ENCODE data around the gene TMEM234.

The TMEM234 gene

DNA sequence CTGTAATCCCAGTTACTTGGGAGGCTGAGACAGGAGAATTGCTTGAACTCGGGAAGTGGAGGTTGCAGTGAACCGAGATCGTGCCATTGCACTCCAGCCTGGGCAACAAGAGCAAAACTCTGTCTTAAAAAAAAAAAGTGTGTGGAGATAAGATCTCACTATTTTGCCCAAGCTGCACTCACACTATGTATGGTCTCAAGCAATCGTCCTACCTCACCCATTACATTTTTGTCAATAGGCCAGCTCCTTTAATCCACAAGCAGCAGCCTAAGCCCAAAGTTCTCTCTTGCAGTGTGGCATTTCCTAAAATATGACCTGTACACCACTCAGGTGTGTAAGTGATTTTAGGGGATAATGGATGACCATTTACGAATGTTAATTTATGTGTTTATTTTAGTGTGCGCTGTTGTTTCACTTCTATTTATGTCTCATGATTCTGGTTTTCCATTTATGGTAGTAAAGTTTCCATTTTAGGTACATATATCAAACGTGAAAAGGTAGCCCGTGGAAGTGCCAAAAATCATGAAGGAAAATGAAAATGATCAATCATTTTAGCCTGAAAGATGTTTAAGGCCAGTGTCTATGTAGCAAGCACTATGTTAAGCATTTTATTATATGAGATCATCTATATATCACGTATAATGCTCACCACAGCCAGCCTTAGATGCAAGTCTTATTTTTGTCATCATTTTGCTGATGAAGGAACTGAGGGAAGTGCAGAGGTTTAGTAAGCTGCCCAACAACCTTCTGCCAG is 34.5 kb upstream of the TMEM234 start:
- DNase-seq (ENCODE audit: extremely low read depth, low read depth): no peak
- TF ChIP-seq, protein P1, sequence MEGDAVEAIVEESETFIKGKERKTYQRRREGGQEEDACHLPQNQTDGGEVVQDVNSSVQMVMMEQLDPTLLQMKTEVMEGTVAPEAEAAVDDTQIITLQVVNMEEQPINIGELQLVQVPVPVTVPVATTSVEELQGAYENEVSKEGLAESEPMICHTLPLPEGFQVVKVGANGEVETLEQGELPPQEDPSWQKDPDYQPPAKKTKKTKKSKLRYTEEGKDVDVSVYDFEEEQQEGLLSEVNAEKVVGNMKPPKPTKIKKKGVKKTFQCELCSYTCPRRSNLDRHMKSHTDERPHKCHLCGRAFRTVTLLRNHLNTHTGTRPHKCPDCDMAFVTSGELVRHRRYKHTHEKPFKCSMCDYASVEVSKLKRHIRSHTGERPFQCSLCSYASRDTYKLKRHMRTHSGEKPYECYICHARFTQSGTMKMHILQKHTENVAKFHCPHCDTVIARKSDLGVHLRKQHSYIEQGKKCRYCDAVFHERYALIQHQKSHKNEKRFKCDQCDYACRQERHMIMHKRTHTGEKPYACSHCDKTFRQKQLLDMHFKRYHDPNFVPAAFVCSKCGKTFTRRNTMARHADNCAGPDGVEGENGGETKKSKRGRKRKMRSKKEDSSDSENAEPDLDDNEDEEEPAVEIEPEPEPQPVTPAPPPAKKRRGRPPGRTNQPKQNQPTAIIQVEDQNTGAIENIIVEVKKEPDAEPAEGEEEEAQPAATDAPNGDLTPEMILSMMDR (IDR thresholded peaks at IDR 0.05; ENCODE audit: low read depth, low read length, missing control alignments): no peak
- H3K4me3 ChIP-seq (replicated peaks; ENCODE audit: low read depth, low read length): no peak overlapping the region

DNA sequence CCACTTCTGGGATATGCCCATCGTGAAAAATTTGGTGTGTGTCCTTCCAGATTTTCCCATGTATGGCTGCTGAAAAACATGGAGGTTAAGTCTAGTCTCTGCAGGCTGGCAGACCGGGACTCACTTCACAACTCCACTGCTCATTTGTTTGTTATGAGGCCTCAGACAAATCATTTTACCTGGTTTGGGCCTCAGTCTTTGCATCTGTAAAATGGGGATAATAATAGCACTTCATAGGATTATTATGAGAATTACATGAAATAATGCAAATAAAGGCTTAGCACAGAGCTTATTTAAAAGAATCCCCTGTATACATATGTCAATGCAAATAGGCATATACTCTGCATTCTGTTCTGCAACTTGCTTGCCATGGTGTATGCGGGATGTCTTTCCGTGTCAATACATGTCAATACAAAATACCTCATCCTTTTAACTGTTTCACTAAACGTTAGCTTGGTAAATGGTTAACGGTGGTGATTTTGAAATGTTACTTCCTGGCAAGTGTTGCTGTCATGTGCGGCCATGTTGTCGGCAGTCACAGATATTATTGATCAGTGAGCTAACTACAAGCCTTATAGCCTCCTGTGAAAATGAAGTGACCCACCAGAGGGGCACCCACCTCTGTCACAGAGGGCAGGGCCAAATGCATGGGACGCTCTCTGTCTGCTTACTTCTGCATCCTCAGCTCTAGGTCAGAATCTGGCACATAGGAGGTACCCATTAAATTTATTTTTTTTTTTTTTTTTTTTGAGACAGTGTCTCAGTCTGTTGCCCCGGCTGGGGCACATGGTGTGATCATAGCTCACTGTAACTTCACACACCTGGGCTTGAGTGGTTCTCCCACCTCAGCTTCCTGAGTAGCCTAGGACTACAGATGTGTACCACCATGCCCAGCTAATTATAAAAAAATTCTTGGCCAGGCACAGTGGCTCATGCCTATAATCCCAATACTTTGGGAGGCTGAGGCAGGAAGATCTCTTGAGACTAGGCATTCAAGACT is 33.2 kb upstream of the TMEM234 start:
- no peak for DNase-seq (ENCODE audit: extremely low read depth, low read depth)
- no peak overlapping the region for H3K4me3 ChIP-seq (replicated peaks; ENCODE audit: low read depth, low read length)
- TF ChIP-seq, protein P1 (IDR thresholded peaks at IDR 0.05; ENCODE audit: low read depth, low read length, missing control alignments): no peak

DNA sequence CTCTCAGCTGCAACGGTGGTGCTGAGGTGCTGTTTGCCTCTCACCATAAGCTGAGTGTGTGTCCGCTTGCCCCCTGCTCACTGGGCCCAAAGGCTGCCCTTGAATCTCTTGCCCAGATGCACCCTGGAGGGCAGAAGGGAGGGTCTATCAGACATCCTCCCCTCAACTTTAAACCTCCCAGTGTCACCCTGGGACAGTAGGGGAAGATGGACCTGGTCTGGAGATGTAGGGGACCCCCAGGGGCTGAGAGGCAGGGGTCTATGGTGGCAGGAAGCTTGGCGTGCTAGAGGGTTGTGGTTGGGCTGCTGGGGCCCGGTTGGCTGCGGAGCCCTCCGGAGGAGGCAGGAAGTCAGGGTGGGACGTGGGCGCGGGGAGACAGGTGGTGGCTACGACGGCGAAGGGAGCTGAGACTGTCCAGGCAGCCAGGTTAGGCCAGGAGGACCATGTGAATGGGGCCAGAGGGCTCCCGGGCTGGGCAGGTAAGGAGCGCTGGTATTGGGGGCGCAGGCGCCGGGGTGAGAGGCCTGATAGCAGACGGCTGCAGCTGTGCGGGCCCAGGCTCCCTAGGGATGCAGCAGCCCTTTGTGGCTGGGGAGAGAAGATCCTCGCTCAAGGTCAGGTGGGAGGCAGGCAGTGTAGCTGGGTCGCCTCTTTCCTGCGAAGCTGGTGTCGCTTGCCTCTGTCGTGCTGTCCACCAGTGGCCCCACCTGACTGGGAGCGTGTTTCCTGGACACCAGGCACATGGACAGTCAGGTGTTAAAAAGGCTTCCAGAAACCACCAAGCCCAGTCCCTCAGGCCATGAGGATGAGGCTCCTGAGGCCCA is 29.0 kb upstream of the TMEM234 start, which contains the start of gene LCK:
Gene LCK (plus strand): TSS at position 373 of the 824 bp plus-strand sequence. CDS start 23,065 bp downstream, outside the sequence.
- no peak for DNase-seq (ENCODE audit: extremely low read depth, low read depth)
- H3K4me3 ChIP-seq (replicated peaks; ENCODE audit: low read depth, low read length): no peak within 1 kb of the TSS
- TF ChIP-seq, protein P1 (IDR thresholded peaks at IDR 0.05; ENCODE audit: low read depth, low read length, missing control alignments): no peak

DNA sequence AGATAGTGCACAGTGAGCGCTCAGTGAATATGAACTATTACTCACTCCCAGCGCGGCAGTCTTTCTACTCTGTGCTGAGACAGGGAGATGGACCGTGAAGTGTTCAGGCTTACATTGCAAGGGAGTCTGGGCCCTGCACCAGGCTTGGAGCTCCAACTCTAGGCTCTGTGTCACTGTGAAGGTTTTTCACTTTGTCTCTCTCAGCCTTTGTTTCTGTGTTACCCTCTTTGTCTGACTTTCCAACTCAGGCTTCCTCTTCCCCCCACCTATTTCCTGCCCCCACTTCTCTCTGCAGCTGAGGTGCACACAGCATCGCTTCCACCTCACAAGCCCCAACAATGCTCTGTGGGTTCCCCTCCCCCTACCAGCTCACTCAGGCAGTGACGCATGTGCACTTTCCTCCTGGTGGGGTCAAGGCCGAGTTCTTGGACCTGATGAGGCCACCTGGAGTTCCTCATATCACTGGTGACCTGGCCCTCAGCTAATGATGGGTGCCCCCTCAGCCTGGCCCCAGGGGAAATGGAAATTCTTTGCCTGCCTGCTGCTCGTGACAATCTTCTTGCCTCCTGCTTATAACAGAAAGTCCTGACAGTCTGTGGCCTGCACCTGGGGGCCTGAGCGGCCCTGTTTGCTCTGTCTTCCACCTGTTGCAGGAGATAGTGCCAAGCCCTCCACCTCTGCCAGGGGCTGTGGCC is 27.8 kb upstream of the TMEM234 start:
- DNase-seq (ENCODE audit: extremely low read depth, low read depth): no peak
- TF ChIP-seq, protein P1 (IDR thresholded peaks at IDR 0.05; ENCODE audit: low read depth, low read length, missing control alignments): no peak
- H3K4me3 ChIP-seq (replicated peaks; ENCODE audit: low read depth, low read length): no peak overlapping the region

DNA sequence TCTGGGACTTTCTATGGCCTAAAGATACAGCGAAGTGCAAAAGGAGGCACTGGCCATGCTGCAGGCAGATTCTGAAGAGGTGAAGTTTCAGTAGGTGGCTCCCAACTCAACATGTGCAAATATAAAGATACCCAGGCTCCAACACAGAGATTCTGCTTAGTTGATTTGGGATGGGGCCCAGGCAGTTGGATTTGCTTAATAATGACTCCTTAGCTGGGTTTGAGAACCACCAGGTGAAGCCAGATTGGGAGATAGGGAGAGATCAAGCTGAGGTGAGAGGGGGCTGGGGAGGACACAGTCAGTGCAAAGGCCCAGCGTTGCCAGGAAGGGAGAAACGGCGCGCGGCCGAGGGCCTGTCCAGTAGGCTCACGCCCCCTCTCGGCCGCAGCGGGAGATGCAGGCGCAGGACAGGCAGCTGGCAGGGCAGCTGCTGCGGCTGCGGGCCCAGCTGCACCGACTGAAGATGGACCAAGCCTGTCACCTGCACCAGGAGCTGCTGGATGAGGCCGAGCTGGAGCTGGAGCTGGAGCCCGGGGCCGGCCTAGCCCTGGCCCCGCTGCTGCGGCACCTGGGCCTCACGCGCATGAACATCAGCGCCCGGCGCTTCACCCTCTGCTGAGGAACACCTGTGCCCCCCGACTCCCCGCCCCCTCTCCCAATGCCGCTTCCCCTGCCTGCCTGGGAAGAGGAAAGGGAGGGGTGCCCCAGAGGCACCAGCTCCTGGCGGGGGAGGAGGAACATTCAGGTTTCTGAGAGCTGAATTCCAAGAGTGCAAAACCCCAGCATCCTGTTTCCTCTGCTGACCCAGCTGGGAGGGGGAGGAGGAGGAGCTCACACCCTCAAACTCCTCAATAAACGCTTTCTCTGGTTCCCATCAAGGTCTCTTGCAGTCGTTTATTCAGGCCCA is 26.1 kb upstream of the TMEM234 start:
- H3K4me3 ChIP-seq (replicated peaks; ENCODE audit: low read depth, low read length): 0 out of 2 replicates have a peak overlapping the region, but pooled peaks have one; percentile 15
- DNase-seq (ENCODE audit: extremely low read depth, low read depth): no peak
- TF ChIP-seq, protein P1 (IDR thresholded peaks at IDR 0.05; ENCODE audit: low read depth, low read length, missing control alignments): peak; percentile 93
